ENCODE measurements around the gene SLC9C2.
"Not testable (repeated sequence)": the region's sequence is repeated elsewhere in the genome, so short reads cannot be mapped to it uniquely, and the experiment has no call there.

The SLC9C2 gene

DNA sequence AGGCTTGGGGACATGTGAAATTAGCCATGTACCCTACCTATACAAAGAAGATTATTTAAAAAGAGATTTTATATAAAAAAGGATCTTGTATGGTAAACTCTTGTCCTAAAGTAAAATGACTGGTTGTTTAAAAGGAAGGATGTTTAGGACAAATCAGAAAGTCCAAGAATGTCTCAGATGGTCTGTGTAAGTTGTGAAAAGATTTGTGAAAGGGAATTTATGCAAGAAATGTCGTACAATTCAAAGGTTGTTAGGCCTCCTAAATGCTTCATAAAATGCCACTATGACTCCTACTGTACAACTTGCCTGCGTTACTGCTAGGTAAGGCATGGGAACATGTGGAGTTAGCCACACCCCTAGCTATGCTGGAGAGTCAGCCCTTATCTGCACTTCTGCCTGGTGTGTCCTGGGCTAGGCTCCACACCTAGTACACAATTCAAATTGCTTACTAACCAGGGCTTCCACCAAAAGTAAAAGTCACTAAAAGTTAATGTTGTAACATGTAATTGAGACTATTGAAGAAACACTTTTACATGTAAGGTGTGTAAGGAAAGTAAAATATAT, 106.0 kb downstream of the SLC9C2 start:
- TF ChIP-seq POLR2A (IDR thresholded peaks at IDR 0.05; ENCODE audit: low read depth, low read length), result no peak
- DNase-seq (ENCODE audit: insufficient read length, low spot score), result no peak
- no peak for FAIRE-seq

DNA sequence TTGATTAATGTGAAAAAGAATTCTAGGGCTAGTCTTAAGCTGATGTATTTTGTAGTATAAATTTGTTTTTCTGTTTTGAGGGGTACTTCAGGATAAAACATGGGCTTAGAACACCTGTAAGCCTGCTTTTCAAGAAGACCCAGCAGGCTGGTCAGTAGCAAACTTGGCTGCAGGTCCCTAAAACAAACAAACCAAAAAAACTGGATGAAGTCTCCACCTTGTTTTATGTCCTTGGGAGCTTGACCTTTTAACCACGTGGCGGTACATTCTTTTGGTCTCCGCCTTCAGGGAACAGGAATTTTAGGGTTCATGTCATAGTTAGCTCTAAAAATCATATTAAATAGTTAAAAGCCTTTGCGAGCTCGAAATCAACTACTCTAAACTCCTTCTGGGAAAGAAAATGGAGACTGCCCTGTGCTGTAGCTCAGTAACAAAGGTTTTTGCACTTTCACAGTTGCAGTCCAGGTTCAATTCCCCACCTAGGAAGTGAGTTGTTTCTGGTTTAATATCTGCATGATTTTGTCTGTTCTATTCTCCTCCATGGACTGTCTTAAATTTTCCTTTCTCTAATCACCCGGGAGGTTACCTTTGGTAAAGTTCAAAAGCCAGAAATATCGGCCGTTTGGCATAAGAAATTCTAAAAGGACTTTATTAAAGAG, 107.1 kb downstream of the SLC9C2 start:
- TF ChIP-seq POLR2A (IDR thresholded peaks at IDR 0.05; ENCODE audit: low read depth, low read length), result no peak
- FAIRE-seq (no peak), DNase-seq (ENCODE audit: insufficient read length, low spot score) (no peak)

DNA sequence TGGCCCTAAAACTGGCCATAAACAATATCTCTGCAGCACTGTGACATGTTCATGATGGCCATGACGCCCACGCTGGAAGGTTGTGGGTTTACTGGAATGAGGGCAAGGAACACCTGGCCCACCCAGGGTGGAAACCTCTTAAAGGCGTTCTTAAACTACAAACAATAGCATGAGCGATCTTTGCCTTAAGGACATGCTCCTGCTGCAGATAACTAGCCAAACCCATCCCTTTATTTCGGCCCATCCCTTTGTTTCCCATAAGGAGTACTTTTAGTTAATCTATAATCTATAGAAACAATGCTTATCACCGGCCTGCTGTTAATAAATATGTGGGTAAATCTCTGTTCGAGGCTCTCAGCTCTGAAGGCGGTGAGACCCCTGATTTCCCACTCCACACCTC, 109.7 kb downstream of the SLC9C2 start:
- not testable (repeated sequence) for DNase-seq (ENCODE audit: insufficient read length, low spot score); FAIRE-seq

DNA sequence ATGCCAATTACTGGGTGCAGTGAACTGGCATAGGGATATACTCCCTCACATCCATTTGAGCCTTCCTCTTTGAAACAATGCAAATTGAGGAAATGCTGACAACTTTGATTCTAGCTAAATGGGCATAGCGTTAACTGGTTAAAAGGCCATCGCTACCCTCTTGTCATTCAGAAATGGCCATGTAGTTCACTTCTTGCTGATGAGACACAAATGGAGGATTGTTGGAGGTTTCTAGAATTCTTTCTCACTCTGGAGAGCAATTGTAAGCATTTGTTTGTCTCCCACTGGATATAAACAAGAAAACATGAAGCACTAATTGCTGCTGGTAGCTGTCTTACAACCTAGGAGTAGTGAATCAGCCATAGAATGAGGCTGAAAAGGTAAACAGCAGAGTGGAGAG, 111.4 kb downstream of the SLC9C2 start:
- no peak for TF ChIP-seq POLR2A (IDR thresholded peaks at IDR 0.05; ENCODE audit: low read depth, low read length)
- FAIRE-seq, result no peak
- DNase-seq (ENCODE audit: insufficient read length, low spot score), result no peak

DNA sequence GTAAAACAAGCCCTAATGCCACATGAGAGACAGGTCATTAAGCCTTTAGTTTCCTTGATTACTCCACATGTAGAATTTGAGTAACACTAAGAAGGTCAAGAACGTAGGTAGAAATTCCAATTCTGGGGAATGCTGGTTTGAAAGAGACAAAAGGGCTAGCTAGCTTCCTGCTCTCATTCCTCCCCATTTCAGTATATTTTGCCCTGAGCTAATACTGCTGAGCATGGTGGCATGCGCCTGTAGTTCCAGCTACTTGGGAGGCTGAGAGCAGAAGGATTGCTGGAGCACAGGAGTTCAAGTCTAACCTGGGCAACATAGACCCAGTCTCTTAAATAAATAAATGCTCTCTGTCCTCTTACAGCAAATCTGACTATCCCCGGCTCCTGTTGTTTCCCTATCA, 112.9 kb downstream of the SLC9C2 start:
- FAIRE-seq, result no peak

DNA sequence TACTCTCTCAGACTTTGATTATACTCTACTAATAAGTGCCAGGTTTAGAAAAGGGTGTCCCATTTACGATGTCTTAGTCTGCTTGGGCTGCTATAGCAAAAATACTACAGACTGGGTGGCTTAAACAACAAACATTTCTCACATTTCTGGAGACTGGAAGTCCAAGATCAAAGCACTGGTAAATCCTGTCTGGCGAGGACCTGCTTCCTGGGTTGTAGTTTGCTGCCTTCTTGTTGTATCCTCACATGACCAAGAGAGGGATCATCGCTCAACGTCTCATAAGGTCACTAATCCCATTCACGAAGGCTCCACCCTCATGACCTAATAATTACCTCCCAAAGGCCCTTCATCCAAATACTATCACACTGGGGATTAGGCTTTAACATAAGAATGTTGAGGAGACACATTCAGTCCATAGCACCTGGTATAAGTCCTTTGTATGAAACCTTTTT, 113.7 kb downstream of the SLC9C2 start:
- DNase-seq (ENCODE audit: insufficient read length, low spot score) (no peak), FAIRE-seq (no peak)
- no peak for TF ChIP-seq POLR2A (IDR thresholded peaks at IDR 0.05; ENCODE audit: low read depth, low read length)

More for the DNA sequence above, 112.9 kb downstream of the SLC9C2 start:
- no peak for DNase-seq (ENCODE audit: insufficient read length, low spot score)
- no peak for TF ChIP-seq POLR2A (IDR thresholded peaks at IDR 0.05; ENCODE audit: low read depth, low read length)

DNA sequence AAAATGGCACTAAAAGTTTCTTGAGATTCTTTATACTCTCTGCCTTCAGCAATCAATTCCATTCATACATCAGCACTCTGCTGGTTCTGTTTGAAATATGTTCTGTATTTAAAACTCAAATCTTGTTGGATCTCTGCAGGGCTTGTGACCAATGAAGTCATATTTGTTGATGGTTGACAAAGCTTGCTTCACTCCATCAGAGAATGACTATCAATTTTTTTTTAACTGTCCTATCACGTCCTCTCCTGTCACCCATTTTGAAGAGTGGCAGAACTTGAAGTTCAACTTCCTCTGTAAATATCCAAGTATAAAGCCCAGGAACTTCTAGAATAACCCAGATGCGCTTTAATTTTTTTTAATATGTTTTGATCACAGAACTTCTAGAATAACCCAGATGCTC, 114.9 kb downstream of the SLC9C2 start:
- no peak for DNase-seq (ENCODE audit: insufficient read length, low spot score)
- FAIRE-seq, result no peak

DNA sequence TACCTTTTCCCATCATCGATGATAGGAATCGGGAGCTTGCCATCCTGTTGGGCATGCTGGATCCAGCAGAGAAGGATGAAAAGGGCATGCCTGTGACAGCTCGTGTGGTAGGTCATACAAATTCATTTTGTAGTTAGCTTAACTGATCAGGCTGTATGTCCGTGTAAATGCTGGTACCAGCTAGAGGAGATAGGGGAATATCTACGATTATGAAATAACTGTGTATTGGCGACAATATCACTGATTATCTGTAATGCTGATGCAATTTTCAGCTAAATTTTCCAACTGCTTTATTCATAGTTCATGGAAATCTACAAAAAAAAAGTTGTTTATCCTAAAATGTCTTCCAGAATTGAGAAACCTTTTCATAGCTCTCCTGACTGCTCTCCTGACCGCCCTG, 117.5 kb downstream of the SLC9C2 start:
- DNase-seq (ENCODE audit: insufficient read length, low spot score), result no peak
- no peak for TF ChIP-seq POLR2A (IDR thresholded peaks at IDR 0.05; ENCODE audit: low read depth, low read length)
- FAIRE-seq, result no peak

More for the DNA sequence above, 114.9 kb downstream of the SLC9C2 start:
- TF ChIP-seq POLR2A (IDR thresholded peaks at IDR 0.05; ENCODE audit: low read depth, low read length), result no peak

DNA sequence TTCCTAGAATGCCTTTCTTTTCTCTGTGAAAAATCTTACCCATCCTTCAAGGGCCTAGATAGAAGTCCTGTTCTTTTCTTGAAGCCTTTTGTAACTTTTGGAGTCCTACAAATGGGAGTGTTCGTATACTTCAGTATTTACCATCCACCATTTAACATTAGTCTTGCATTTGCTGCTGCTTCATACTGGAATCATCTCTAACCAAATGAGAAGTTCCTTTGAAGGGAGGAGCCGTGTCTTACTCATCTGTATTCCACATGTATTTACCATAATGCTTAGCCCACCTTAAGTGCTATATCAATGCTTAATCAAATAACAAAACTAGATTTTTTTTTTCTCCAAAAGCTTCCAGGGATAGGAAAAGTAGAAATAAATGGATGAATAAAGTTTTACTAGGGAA, 118.6 kb downstream of the SLC9C2 start:
- TF ChIP-seq POLR2A (IDR thresholded peaks at IDR 0.05; ENCODE audit: low read depth, low read length), result no peak
- DNase-seq (ENCODE audit: insufficient read length, low spot score), result no peak
- FAIRE-seq, result no peak

DNA sequence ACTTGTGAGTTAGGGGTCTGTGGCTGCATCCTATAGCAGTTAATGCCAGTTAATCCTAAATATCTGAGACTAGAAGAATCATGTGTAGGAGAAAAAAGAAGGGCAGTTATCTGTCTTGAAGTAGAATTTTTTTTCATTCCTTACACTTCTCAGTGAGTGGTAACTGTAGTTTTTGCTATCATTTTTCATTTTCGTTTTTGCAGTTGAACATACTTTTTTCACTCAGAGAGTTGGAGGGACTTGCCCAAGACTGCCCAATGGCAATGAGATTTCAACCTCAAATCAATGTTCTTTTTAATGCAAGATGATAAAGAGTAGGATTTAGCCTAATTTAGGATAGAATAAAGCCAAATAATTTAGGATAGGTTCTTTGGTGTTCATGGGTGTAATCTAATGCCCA, 120.2 kb downstream of the SLC9C2 start:
- TF ChIP-seq POLR2A (IDR thresholded peaks at IDR 0.05; ENCODE audit: low read depth, low read length), result no peak
- no peak for DNase-seq (ENCODE audit: insufficient read length, low spot score)
- FAIRE-seq, result no peak

DNA sequence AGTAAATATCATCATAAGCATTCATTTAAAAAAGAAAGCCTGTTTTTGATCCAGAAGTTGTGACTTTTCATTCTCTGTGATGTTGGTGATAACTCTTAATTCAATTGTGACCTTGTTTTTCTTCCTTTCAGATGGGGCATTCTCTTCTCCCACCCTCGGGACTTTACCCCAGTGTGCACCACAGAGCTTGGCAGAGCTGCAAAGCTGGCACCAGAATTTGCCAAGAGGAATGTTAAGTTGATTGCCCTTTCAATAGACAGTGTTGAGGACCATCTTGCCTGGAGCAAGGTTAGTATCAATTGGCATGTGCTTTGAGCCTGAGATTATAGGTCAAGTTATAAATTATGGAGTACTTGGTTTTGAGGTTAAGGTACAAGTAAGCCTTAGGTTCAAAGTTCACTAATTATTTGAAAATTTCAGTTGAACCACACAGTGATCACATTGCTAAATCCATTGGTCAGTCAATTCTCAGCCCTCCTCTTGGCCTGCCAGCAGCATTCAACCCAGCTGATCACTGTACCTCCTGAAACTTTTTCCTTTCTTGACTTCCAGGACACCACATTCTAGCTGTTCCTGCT, 121.6 kb downstream of the SLC9C2 start:
- no peak for TF ChIP-seq POLR2A (IDR thresholded peaks at IDR 0.05; ENCODE audit: low read depth, low read length)
- no peak for FAIRE-seq

DNA sequence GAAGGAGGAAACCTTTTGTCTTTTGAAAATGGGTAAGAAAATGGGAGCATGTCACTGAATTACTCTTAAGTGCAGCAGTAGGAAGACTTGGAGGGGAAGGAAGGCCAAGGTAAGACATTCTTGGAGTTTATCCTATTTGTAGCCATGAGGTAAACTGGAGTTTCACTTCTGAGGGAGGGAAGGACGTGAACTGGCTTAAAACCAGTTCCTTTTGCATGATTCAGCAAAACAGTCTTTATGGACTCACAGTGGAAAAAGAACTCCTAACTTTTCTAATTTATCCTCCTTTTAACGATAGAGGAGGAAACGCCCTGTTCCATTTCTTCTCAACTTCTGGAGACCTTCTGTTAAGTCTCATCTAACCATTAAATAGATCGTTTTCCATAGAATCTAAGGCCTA, 123.2 kb downstream of the SLC9C2 start:
- no peak for TF ChIP-seq POLR2A (IDR thresholded peaks at IDR 0.05; ENCODE audit: low read depth, low read length)
- FAIRE-seq (no peak), DNase-seq (ENCODE audit: insufficient read length, low spot score) (no peak)

More for the DNA sequence above, 121.6 kb downstream of the SLC9C2 start:
- DNase-seq (ENCODE audit: insufficient read length, low spot score), result no peak

DNA sequence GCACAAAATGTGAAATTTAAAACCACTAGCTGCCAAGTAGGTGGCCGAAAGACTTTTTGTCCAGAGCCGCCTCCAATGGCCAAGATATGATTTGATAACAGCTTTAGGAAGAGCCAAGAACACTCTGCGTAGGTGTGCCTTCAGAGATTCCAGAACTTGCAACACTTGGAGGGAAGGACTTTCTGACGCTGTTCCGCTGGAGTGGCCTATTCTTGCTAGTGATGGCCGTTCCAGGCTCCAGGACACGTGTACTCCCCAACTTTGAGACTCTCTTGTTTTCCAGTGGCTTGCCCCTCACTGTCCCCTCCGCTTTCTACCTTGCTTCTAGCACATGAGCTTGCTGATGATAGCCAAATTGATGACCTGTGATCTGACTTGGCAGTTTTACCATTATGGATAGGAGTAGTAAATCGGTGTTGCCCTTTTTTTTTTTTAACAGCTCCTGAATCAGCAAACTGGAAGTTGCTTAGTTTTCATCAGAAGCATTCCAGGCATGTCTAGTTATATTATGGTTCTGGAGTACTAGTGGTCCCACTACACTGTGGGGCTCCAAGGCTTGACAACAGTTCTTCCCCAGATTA, 124.7 kb downstream of the SLC9C2 start:
- FAIRE-seq (no peak), DNase-seq (ENCODE audit: insufficient read length, low spot score) (no peak)
- TF ChIP-seq POLR2A (IDR thresholded peaks at IDR 0.05; ENCODE audit: low read depth, low read length), result no peak

DNA sequence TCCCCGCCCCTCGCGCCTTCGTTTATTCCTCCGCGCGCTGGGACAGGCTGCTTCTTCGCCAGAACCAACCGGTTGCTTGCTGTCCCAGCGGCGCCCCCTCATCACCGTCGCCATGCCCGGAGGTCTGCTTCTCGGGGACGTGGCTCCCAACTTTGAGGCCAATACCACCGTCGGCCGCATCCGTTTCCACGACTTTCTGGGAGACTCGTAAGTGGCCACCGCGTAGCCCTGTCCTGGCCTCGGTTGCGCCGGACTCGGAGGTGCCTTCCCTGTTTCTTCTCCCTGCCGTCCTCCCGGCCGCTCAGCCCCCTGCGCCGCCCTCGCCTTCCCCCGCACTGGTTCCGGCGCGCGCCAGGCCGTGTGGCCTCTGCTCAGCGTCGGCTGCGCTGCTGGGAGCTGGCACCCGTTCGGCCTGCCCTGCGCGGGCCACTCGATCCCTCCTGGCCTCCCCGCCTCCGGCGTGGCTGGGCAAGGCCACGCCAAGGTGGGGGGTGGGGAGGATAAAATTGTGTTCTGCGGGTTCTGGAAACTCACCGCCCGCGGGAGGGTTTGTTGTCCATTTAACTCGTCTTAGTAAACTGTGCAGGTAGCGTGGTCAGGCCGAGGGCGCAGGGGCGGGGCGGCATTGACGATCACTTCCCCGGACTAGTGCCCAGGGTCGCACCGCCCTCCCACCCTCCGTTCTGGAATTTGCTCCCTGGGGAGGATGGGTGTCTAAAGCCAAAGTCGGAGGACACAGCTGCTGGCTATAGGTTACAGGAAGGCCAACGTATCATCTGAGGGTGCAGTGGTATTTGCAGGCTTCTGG, 125.4 kb downstream of the SLC9C2 start, which contains the start of gene PRDX6:
Gene PRDX6, plus strand, starts transcription at position 50 of the 808 bp plus-strand sequence. Its CDS starts 63 bp downstream, at position 113.
- TF ChIP-seq POLR2A (IDR thresholded peaks at IDR 0.05; ENCODE audit: low read depth, low read length), result peak; percentile 85
- peak; percentile 68 for DNase-seq (ENCODE audit: insufficient read length, low spot score)
- FAIRE-seq, result no peak
